ENCODE measurements around the gene ASTL. TPM values are rescaled to one million over a fixed set of nuclear protein-coding genes. Genes with fewer than 3 reads are reported as not detected.

The ASTL gene
- polyA plus RNA-seq, 3 donors, result 0.71 TPM; not detected in 2

- Histone ChIP-seq H3K4me1 (ENCODE audit: control insufficient read depth in 1 of 2, insufficient read depth in 2 of 2, low read length in 2 of 2) (no peaks in the 10 kb centered on the region), H3K79me2 (ENCODE audit: insufficient read depth, low read length) (no peaks in the 10 kb centered on the region), H3K9ac (ENCODE audit: insufficient read depth, low read length, poor library complexity, severe bottlenecking) (no peak overlapping the region), H3K27ac (ENCODE audit: low read depth in 1 of 2, low read length in 2 of 2) (no peak overlapping the region), H3K36me3 (replicated peaks in 1 of 2; ENCODE audit: control insufficient read depth in 1 of 2, insufficient read depth in 2 of 2, low read length in 2 of 2) (no peaks in the 10 kb centered on the region), H3K27me3 (ENCODE audit: control insufficient read depth in 2 of 2, insufficient read depth in 2 of 2, low read length in 2 of 2) (no peaks in the 10 kb centered on the region), H3K9me3 (replicated peaks in 1 of 2; ENCODE audit: control insufficient read depth in 1 of 2, insufficient read depth in 1 of 2, low read length in 2 of 2) (no peaks in the 10 kb centered on the region), H2AFZ (ENCODE audit: insufficient read depth, low read depth, low read length, poor library complexity, severe bottlenecking) (peak overlapping the region; percentile 1), H3K4me2 (replicated peaks; ENCODE audit: extremely low read depth, low read length, poor library complexity, severe bottlenecking) (no peak overlapping the region), H3K4me3 (replicated peaks in 1 of 3; ENCODE audit: low read depth in 2 of 3, low read length in 3 of 3) (no peak overlapping the region), H4K20me1 (ENCODE audit: insufficient read depth, low read length) (no peaks in the 10 kb centered on the region)
- TF ChIP-seq, protein P1, sequence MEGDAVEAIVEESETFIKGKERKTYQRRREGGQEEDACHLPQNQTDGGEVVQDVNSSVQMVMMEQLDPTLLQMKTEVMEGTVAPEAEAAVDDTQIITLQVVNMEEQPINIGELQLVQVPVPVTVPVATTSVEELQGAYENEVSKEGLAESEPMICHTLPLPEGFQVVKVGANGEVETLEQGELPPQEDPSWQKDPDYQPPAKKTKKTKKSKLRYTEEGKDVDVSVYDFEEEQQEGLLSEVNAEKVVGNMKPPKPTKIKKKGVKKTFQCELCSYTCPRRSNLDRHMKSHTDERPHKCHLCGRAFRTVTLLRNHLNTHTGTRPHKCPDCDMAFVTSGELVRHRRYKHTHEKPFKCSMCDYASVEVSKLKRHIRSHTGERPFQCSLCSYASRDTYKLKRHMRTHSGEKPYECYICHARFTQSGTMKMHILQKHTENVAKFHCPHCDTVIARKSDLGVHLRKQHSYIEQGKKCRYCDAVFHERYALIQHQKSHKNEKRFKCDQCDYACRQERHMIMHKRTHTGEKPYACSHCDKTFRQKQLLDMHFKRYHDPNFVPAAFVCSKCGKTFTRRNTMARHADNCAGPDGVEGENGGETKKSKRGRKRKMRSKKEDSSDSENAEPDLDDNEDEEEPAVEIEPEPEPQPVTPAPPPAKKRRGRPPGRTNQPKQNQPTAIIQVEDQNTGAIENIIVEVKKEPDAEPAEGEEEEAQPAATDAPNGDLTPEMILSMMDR (IDR thresholded peaks at IDR 0.05), result peak; percentile 94
- peaks cover 2% of the 10 kb centered on the region for H3K4me1 Mint-ChIP-seq
- H3K27ac Mint-ChIP-seq, result peak overlapping the region in 2 of 7 donors; percentile 7 to 88
- H3K4me3 Mint-ChIP-seq, result no peak overlapping the region
- intact Hi-C loops (cut with micrococcal nuclease), result loop anchor here (1.0 to 10.0 kb wide), 5 partner anchors 36 to 180 kb away; partner anchors contain the start of genes ASTL (in 2 of the 2), ADRA2B (in 1 of the 2) and ANKRD36C (in 1 of the 2)
- no peaks in the 10 kb centered on the region for H3K36me3 Mint-ChIP-seq
- peaks cover 0 to 6% (median 4%) of the 10 kb centered on the region in 3 donors for H3K27me3 Mint-ChIP-seq (ENCODE audit: low read depth in 3 of 3)
- DNase-seq, result peak; percentile 67 to 81 (median 79)
- WGBS (ENCODE audit: insufficient coverage), result 35% methylated on average over 5 of the region's 8 CpGs
- H3K9me3 Mint-ChIP-seq, result peaks cover 0 to 1% (median 0%) of the 10 kb centered on the region in 7 donors
Observed at GRCh38 chr2:96174251-96175144, 36.2 kb upstream of the ASTL start.

- Histone ChIP-seq H3K4me3 (replicated peaks in 1 of 3; ENCODE audit: low read depth in 2 of 3, low read length in 3 of 3) (no peak overlapping the region), H3K4me2 (replicated peaks; ENCODE audit: extremely low read depth, low read length, poor library complexity, severe bottlenecking) (no peak overlapping the region), H3K4me1 (ENCODE audit: control insufficient read depth in 1 of 2, insufficient read depth in 2 of 2, low read length in 2 of 2) (no peaks in the 10 kb centered on the region), H3K9ac (ENCODE audit: insufficient read depth, low read length, poor library complexity, severe bottlenecking) (no peak overlapping the region), H3K9me3 (replicated peaks in 1 of 2; ENCODE audit: control insufficient read depth in 1 of 2, insufficient read depth in 1 of 2, low read length in 2 of 2) (no peaks in the 10 kb centered on the region), H3K27me3 (ENCODE audit: control insufficient read depth in 2 of 2, insufficient read depth in 2 of 2, low read length in 2 of 2) (no peaks in the 10 kb centered on the region), H4K20me1 (ENCODE audit: insufficient read depth, low read length) (no peaks in the 10 kb centered on the region), H2AFZ (ENCODE audit: insufficient read depth, low read depth, low read length, poor library complexity, severe bottlenecking) (no peak overlapping the region), H3K36me3 (replicated peaks in 1 of 2; ENCODE audit: control insufficient read depth in 1 of 2, insufficient read depth in 2 of 2, low read length in 2 of 2) (no peaks in the 10 kb centered on the region), H3K27ac (ENCODE audit: low read depth in 1 of 2, low read length in 2 of 2) (no peak overlapping the region), H3K79me2 (ENCODE audit: insufficient read depth, low read length) (no peaks in the 10 kb centered on the region)
- TF ChIP-seq, protein P1 (IDR thresholded peaks at IDR 0.05), result no peak
- no peak for DNase-seq
- Mint-ChIP-seq H3K27ac (peak overlapping the region in 2 of 7 donors; percentile 12 to 15), H3K4me1 (peaks cover 2% of the 10 kb centered on the region), H3K27me3 (ENCODE audit: low read depth in 3 of 3) (peaks cover 0 to 6% (median 2%) of the 10 kb centered on the region in 3 donors), H3K4me3 (no peak overlapping the region), H3K9me3 (peaks cover 0 to 2% (median 0%) of the 10 kb centered on the region in 7 donors), H3K36me3 (no peaks in the 10 kb centered on the region)
- intact Hi-C loops (cut with micrococcal nuclease), result loop anchor here in 1 of 2 donors (10.0 kb wide), 3 partner anchors 57 to 177 kb away; partner anchors contain the start of genes ADRA2B and ANKRD36C
- WGBS (ENCODE audit: insufficient coverage), result 96% methylated on average over 11 of the region's 15 CpGs
Observed at GRCh38 chr2:96171831-96172230, 33.5 kb upstream of the ASTL start.
